COLO829 (cell line): ENCODE measurements around the gene FERMT1.
"Not testable (repeated sequence)": the region's sequence is repeated elsewhere in the genome, so short reads cannot be mapped to it uniquely, and the experiment has no call there.

Experiments used
- DNase-seq: peaks from one replicate; pipeline ENCODE4 v3.0.0; 2012; ENCODE audit warnings: low spot score

FERMT1 gene

DNA sequence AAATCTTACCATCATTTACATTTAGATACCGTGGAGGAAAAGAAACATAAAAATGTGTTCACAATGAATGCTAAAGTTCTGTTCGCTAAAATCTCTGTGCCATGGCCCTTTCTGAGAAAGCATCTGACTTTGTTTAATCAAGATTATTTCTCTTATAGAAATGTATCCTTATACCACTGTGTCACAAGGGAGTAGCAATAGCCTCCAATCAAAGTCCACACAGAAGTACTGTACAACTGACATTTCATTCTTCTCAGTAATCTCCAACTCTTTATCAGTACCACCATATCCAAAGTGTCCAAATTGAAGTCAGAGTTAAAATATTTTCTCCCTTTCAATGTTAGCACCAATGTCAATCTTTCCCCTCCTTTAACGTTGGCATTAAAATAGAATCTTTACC is 6.1 kb downstream of the FERMT1 start:
- DNase-seq, result no peak

DNA sequence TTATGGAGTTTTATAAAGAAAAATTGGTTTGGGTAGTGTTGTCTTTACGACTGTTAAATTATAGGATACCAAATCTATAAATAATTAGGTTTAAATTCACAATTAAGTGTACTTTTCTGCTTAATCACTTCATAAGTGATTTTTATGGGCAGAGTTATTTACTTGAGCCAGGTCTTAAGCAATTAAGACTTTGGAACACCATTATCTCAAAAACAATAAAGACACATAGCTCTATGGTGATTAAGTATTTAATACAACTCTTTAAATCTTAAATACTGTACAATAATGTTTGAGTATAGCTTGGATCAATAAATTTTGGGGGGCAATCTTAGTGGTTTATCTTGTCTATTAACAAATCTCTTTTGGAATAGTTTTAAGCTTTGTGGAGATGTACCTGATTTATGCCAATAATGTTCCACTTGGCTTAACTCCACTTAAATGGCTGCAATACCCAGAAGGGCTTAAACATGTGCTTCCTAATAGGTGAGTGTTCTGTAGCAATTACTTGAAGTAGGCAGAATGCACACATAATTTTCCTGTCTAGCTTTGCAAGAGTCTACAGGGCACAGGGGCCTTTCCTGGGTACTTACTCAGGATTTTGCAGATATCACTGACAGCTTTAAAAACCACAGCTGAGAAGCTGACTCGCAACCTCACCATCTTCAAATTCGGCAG is 7.5 kb downstream of the FERMT1 start:
- no peak for DNase-seq

DNA sequence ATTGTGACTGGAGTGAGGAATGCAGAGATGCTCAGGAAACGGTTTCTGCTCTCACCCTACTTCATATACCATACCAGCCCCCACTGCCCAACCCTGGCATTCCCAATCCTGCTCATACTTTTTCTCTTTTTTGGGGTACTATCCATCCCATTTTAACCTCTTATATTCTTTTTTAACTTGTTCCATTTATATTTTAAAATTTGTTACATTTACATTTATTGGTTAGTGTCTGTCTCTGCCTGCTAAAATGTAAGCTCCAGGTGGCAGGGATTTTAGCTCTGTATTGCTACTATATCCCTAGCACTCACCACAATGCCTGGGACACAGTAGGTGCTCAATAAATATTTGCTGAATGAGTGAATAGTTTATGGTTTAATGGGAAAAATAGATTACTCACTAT is 8.1 kb downstream of the FERMT1 start:
- no peak for DNase-seq

DNA sequence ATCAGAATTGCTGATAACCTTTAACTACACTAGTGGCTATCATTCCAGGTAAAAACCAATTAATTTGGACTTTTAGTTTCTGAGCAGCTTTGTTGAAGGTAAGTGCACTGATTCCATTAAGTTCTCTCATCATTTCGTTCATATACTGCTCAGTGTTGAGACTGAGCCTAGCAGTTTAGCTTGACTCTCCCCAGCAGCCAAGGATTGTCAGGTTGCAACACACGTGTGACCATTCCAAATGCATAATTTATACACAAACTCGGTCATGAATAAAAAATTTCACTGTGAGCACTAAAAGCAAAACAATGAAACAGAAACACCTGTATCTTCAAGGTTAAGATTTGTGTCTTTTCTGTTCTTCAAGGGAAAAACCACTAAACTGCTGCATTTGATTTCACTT is 8.9 kb downstream of the FERMT1 start:
- DNase-seq, result no peak

DNA sequence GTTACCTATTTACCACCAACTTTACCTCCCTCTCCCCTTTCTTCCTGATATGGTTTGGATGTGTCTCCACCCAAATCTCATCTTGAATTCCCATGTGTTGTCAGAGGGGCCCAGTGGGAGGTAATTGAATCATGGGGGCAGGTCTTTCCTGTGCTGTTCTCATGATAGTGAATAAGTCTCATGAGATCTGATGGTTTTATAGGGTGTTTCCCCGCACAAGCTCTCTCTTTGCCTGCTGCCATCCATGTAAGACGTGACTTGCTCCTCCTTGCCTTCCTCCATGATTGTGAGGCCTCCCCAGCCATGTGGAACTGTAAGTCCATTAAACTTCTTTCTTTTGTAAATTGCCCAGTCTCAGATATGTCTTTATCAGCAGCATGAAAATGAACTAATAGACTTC is 9.9 kb downstream of the FERMT1 start:
- DNase-seq, result not testable (repeated sequence)

DNA sequence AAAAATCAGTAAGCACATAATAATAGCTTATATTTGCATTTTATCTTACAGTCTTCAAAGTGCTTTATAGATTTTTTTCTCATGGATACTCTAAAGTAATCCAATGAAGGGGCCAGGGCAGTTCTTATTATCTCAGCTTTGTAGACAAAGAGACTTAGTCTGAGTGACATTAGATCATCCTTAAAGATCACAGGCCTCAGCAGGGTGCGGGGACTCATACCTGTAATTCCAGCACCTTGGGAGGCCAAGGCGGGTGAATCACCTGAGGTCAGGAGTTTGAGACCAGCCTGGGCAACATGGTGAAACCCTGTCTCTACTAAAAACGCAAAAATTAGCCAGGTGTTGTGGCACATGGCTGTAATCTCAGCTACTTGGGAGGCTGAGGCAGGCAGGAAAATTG is 14.5 kb downstream of the FERMT1 start:
- no peak for DNase-seq

DNA sequence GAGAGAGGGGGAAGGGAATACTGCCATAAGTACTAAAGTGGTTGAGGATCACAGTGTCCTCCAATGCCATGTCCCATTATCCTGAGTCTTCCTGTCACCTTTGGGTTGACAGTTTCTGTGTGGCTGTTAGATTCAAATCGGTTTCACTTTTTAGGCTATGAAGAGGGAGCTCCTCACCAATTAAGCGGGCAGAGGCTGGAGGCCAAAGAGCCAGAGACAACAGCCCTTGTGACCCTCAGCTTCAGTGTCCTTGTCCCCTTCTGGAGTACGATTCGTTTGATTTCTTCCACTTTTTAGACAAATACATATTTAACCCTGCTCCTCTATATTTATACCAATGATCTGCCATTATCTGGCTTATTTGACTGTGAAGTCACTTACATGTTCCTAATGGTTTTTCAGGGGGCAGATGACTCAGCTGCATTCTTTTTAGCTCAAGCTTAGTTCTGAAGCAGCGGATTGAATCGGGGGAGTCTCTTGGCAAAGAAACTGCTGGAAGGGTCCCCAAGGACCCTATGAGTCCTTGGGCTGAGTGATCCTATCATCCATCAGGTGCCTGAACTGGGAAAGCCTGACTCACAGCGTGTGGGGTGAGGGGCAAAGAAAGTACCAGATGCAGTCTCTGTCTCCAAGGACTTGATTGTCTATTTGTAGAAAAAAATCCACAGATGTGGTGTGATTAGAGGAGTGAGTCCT is 18.2 kb downstream of the FERMT1 start:
- DNase-seq, result no peak

DNA sequence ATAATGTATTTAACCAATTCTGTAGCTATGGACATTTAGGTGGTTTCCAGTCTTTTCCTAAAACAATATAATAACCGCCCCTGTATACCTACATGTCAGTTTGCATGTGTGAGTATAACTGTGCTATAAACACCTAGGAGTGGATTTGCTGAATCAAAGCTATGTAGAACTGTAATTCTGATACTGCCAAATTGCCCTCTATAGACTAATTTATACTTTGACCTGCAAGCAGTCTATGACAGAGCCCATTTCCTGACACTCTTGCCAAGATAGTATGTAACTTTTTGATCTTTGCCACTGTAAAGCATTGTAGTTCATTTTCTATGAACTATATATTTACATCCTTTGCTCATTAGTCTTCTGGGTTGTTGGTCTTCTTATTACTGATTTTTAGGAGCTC is 19.5 kb downstream of the FERMT1 start:
- no peak for DNase-seq

DNA sequence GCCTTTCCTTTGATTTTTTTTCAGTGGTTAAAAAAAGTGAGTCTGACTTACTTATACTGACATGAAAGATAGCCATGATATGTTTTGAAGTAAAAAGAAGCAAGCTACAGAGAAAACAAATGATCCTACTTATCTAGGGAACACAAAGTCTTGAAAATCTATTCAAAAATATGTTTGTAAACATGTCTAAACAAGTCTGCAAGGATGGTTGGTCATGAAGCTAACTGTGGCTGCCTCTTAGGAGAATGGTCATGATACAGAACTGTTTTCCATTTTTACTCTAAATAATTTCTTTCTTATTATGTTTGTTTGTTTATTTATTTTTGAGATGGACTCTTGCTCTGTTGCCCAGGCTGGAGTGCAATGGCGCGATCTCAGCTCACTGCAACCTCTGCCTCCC is 21.5 kb downstream of the FERMT1 start:
- DNase-seq, result no peak

DNA sequence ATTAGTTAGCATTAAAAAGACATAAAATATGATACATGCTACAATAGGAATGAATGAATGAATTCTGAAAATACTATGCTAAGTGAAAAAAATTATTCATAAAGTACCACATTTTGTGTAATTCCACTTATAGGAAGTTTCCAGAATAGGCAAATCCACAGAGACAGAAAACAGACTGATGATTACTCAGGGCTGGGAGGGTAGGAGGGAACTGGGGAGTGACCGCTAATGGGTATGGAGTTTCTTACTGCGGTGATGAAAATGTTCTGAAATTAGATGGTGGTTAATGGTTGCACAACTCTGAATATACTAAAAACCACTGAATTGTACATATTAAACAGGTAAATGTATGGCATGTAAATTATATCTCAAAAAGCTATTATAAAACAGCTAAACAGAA is 22.6 kb downstream of the FERMT1 start:
- no peak for DNase-seq

DNA sequence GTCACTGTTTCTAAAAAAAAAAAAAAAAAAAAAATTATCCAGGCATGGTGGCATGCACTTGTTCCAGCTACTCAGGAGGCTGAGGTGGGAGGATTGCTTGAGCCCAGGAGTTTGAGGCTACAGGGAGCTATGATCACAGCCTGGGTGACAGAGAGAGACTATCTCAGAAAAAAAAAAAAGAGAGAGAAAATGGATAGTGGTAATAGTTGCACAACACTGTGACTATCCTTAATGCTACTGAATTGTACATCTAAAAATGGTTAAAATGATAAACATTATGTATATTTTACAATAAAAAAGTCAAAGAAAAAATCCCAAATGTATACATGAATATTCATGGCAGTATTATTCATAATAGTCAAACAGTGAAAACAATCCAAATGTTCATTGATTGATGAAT is 23.0 kb downstream of the FERMT1 start:
- no peak for DNase-seq

DNA sequence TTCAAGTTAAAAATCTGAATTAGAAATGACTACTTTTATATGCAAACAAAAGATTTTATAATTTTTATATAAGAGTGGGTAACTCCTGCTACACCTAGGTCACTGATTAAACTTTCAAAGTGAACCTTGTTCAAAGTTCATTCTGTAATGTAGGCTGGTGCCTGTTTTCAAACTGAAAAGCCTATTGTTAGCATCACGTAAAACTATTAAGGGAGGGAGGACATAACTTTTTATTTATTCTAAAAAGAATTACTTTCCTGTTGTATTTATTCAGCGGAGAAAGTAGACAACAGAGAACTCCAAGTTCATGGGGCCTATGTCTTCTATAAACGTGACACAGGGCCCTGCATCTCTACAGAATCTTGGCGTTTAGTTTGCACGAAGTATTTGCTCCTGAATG is 27.4 kb downstream of the FERMT1 start:
- DNase-seq, result no peak

DNA sequence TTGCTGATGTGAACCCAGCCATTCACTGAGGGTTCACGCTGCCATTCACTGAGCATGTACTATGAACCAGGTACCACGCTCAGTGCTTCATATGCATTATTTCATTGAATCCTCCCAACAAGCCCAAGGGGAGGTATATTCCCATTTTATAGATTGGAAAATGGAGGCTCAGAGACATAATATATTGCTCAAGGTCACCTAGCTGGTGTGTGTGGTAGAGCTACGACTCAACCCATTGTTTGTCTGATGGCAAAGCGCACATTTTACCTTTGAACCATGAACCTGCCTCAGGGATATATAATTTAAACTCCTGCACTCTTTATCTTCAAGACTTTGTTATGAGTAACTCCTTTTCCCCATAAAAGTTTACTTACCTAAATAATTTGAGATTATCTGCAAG is 28.3 kb downstream of the FERMT1 start:
- no peak for DNase-seq

DNA sequence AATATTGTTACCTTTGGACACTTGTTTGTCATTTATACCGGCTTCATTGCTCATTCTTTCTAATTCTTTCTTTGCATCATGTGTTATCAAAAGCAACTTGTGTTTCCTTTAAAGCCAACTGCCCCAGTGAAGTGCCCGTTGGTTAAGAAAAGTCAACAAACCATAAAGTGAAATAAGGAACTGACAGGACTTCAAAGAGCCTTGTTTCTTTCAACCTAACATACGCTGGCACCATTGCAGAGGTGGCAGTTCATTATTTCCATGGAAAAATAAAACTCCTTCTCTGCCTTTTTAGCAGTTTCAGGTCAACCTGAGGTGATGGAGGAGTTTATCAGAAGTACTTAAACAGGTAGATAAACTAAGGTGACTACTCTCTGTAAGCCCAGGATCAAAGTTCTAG is 28.8 kb downstream of the FERMT1 start:
- DNase-seq, result no peak

DNA sequence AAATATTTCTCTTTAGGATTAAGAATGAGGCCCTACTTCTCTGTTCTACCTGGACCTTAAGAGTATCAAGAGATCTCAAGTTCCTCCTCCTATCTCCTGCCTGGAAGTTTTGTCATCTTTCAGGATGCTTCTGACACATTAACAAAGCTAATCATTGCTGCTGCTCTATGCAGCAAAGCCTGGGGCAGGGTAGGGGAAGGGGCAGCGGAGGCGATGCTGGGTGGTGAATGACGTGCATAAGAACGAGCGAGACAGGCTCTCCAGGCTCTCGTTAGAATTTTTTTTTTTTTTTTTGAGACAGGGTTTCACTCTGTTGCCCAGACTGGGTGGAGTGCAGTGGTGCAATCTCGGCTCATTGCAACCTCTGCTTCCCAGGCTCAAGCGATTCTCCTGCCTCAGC is 31.2 kb downstream of the FERMT1 start:
- DNase-seq, result no peak

DNA sequence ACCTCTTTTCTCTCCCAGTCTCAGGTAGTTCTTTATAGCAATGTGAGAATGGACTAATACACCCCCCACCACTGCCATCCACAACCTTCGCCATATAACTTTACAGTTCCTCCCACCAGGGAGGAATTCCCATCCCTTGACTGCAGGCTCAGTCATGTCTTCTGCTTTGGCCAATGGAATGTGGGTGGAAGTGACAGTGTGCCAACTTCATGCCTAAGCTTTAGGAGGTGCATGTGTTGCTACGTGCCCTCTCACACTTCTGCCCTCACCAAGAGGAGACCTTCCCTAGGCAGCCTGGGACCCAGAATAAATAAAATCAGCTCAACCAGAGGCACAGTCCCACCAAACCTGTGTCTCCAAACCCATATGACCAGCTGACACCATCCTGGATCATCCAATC is 36.0 kb downstream of the FERMT1 start:
- DNase-seq, result no peak

DNA sequence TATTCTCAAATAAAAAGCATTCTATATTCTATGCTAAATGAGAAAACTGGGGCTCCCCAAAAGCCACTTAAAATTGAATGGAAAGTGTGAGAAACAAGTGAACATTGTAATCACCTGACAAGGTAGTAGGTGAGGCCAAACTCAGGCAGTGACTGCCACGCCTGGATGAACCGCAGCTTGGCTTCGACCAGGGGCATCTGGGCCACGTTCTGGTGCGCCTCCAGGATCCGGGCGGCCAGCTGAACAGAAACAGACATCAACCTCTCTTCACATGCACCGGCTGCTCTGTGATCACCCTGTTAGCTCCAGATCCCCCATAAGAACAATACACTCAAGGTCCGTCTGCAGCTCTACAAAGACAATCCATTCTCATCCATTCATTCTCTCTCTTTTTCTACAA is 38.9 kb downstream of the FERMT1 start:
- DNase-seq, result no peak

DNA sequence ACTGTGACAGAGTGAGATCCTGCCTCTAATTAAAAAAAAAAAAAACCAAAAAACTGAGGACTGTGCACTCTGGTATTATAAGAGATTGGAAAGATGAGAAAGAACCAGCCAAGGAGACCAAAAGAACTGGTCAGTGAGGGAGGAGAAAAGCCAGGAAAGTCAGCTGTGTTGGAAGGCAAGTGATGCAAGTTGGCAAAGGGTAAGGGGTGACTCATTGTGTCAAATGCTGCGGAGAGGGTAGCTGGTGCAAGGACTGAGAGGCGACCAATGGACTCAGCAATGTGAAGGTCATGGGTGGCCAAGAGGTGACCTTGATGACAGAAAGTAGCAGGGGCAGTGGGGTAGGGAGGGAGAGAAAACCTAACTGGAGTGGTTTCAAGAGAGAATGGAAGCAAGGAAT is 41.6 kb downstream of the FERMT1 start:
- DNase-seq, result no peak

DNA sequence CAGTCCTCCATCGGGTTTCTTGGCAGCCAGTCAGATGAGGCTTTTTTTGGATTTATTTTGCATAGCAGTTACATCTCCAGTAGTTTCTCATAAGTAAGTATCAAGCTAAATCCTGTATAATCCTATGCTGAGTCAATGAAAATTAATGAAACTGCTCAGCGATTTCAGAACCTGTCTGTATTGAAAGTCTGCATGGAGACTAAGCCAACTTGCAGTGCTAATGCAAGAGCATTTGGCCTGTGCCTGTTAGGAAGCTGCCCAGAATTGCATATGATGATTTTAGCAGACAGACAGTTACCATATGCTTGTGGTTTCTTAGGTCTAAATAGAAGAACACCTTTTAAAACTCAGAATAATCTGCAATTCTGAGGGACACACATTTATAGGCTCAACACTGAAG is 43.8 kb downstream of the FERMT1 start:
- DNase-seq, result no peak

DNA sequence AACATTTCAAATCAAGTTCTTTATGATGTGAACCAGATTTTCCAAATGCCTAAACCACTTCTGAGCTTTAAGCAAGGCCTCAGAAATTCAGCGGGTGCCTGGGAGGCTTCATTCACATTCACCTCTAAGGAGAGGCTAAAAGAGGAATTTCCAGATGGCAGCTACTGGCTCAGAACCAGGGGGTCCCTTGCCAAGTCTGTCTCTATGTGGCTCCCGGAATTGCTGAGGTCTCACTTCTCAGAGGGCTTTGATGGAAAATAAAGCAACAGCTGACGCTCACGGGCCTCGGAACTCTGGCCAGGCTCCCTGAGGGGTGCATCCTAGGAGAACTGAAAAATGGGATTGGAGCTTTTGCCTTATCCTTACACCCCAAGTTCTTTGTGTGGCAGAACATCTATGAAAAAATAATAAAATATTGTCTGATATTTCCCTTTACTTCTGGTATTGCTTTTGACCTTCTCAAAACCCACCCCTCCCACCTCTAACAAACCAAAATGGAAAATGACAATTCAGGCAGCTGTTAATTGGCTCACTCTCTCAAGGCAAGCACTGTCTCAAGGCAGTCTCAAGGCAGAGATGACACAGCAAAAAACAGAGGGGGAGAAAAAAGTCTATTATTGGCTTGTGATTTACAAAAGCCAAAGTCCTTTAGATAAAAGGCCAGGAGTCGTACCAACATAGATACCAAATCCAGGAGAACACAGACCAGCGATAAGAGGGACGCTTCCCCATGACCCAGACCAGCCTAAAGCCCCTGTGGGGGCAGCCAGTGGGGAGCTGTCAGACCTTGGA is 47.2 kb downstream of the FERMT1 start:
- no peak for DNase-seq

DNA sequence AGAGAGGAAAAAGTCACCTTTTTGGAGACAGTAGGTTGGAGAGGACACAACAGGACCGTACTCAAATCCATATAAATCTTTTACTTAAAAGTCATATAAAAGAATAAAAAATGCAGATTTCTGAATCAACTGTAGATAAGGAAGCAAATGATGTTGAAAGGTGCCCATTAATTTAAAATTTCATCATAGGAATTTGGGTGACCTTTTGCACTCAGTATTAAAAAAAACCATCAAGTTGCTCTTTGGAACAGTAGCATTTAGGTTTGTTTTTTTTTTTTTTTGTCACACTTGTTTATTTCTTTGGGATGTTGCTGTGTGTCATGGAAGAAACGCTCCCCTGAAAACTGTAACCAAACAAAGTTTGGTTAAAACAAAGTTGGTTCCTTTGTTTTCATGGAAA is 48.0 kb downstream of the FERMT1 start:
- DNase-seq, result no peak

DNA sequence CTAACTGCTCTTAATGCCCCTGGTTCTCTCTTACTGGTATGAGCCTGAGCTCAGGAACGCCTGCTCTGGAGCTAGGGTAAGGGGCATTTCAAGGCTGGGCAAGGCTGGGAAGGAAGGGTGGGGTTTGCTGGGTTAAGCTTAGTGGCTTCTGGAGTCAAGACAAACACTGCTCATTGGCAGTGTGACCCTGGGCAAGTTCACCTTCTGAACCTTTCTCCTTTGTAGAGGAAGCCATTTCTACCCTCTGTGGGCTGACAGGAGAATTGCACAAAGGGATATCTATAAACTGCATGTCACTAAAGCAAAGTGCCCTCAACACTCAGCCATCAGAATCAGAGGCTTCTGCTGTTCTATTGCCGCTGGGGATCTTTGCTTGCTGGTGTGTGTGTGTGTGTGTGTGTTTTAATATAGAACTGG is 48.7 kb downstream of the FERMT1 start:
- DNase-seq, result peak; percentile 61
